ENCODE results near the gene FBLIM1.

FBLIM1 gene

GRCh38 chr1:15747378-15747777 lies 11.2 kb upstream of the FBLIM1 start:
- in situ Hi-C loops (cut with HindIII; ENCODE audit: low sequenced_read_pairs) = no loop called here

- in situ Hi-C loops (cut with HindIII; ENCODE audit: low sequenced_read_pairs) = no loop called here
Observed at GRCh38 chr1:15748264-15748663, 10.3 kb upstream of the FBLIM1 start.

- in situ Hi-C loops (cut with HindIII; ENCODE audit: low sequenced_read_pairs) = no loop called here
Observed at GRCh38 chr1:15748690-15749398, 9.8 kb upstream of the FBLIM1 start.

GRCh38 chr1:15749399-15750291 lies 8.9 kb upstream of the FBLIM1 start:
- in situ Hi-C loops (cut with HindIII; ENCODE audit: low sequenced_read_pairs) = no loop called here

- in situ Hi-C loops (cut with HindIII; ENCODE audit: low sequenced_read_pairs) = no loop called here
Observed at GRCh38 chr1:15750924-15751323, 7.7 kb upstream of the FBLIM1 start.

GRCh38 chr1:15751717-15752116 lies 6.9 kb upstream of the FBLIM1 start:
- in situ Hi-C loops (cut with HindIII; ENCODE audit: low sequenced_read_pairs) = no loop called here

- in situ Hi-C loops (cut with HindIII; ENCODE audit: low sequenced_read_pairs) = no loop called here
Observed at GRCh38 chr1:15753776-15754175, 4.8 kb upstream of the FBLIM1 start.

- in situ Hi-C loops (cut with HindIII; ENCODE audit: low sequenced_read_pairs) = no loop called here
Observed at GRCh38 chr1:15755021-15755645, 3.5 kb upstream of the FBLIM1 start.

- in situ Hi-C loops (cut with HindIII; ENCODE audit: low sequenced_read_pairs) = no loop called here
Observed at GRCh38 chr1:15755646-15756040, 3.0 kb upstream of the FBLIM1 start.

GRCh38 chr1:15756143-15757015 lies 2.2 kb upstream of the FBLIM1 start:
- in situ Hi-C loops (cut with HindIII; ENCODE audit: low sequenced_read_pairs) = no loop called here

- in situ Hi-C loops (cut with HindIII; ENCODE audit: low sequenced_read_pairs) = no loop called here
Observed at GRCh38 chr1:15757016-15757543, 1.5 kb upstream of the FBLIM1 start.

GRCh38 chr1:15757575-15758342 lies 836 bp upstream of the FBLIM1 start:
- in situ Hi-C loops (cut with HindIII; ENCODE audit: low sequenced_read_pairs) = no loop called here

GRCh38 chr1:15758953-15759661 lies 512 bp downstream of the FBLIM1 start:
- in situ Hi-C loops (cut with HindIII; ENCODE audit: low sequenced_read_pairs) = no loop called here

- in situ Hi-C loops (cut with HindIII; ENCODE audit: low sequenced_read_pairs) = no loop called here
Observed at GRCh38 chr1:15760520-15761211, 2.1 kb downstream of the FBLIM1 start.

- in situ Hi-C loops (cut with HindIII; ENCODE audit: low sequenced_read_pairs) = no loop called here
Observed at GRCh38 chr1:15761366-15762128, 3.0 kb downstream of the FBLIM1 start.

- in situ Hi-C loops (cut with HindIII; ENCODE audit: low sequenced_read_pairs) = no loop called here
Observed at GRCh38 chr1:15762546-15762945, 4.0 kb downstream of the FBLIM1 start.

- in situ Hi-C loops (cut with HindIII; ENCODE audit: low sequenced_read_pairs) = no loop called here
Observed at GRCh38 chr1:15764269-15764764, 5.7 kb downstream of the FBLIM1 start.

GRCh38 chr1:15764890-15765289 lies 6.3 kb downstream of the FBLIM1 start:
- in situ Hi-C loops (cut with HindIII; ENCODE audit: low sequenced_read_pairs) = no loop called here
